Keratinocyte (primary cell): Measurements from ENCODE around the gene MRTFA. TPM values are rescaled to one million over a fixed set of nuclear protein-coding genes. Genes with fewer than 3 reads are reported as not detected.

Source experiments
- DNase-seq: peaks from one replicate; pipeline ENCODE4 v3.0.0-alpha.2; 2011; ENCODE audit warnings: low read depth, missing footprints, low spot score
- FAIRE-seq: peaks from 2 replicates; lab custom pipeline; 2011; peaks lifted over from hg19 to GRCh38; lab: Jason Lieb, UNC
- H2AFZ ChIP-seq: 2 replicates; pipeline ENCODE4 v1.6.0; 2012; ENCODE audit warnings: low read length, control low read depth, inconsistent platforms; ENCODE audit not compliant: control insufficient read depth
- H3K27ac ChIP-seq: 2 replicates; pipeline ENCODE4 v1.5.1; 2011; ENCODE audit warnings: low read length; ENCODE audit not compliant: control insufficient read depth, insufficient read depth
- H3K27me3 ChIP-seq: 3 replicates; pipeline ENCODE4 v1.6.0; 2011; ENCODE audit warnings: low read length; ENCODE audit not compliant: control insufficient read depth, insufficient read depth; ENCODE audit errors: extremely low read depth
- H3K36me3 ChIP-seq, 2 experiments: 2 replicates in 1 of 2; 3 replicates in 1 of 2; pipeline ENCODE4 v1.5.1; 2011; ENCODE audit warnings: low read length in 2 of 2, mild to moderate bottlenecking in 1 of 2; ENCODE audit not compliant: control insufficient read depth in 2 of 2, insufficient read depth in 2 of 2; ENCODE audit errors: extremely low read depth in 1 of 2
- H3K4me1 ChIP-seq: 3 replicates; pipeline ENCODE4 v1.5.1; 2011; ENCODE audit warnings: low read length; ENCODE audit not compliant: control insufficient read depth, insufficient read depth; ENCODE audit errors: extremely low read depth
- H3K4me2 ChIP-seq: 3 replicates; pipeline ENCODE4 v1.6.0; 2011; ENCODE audit warnings: low read depth, low read length; ENCODE audit not compliant: control insufficient read depth, insufficient read depth; ENCODE audit errors: extremely low read depth
- H3K4me3 ChIP-seq, 3 experiments: fragments of 200-600 bp in 1 of 3; sonication (generic) in 1 of 3; 2 replicates in 2 of 3; 3 replicates in 1 of 3; pipeline ENCODE4 v1.5.1; 2011 to 2016; ENCODE audit warnings: low read length in 3 of 3, mild to moderate bottlenecking in 3 of 3, control low read depth in 2 of 3, inconsistent platforms in 1 of 3, low read depth in 1 of 3, mixed read lengths in 1 of 3, mixed run types in 1 of 3, moderate library complexity in 1 of 3; ENCODE audit not compliant: control insufficient read depth in 2 of 3, insufficient read depth in 2 of 3; ENCODE audit errors: extremely low read depth in 1 of 3
- H3K79me2 ChIP-seq: 2 replicates; pipeline ENCODE4 v1.6.0; 2012; ENCODE audit warnings: low read length; ENCODE audit not compliant: control insufficient read depth, insufficient read depth
- H3K9ac ChIP-seq: 3 replicates; pipeline ENCODE4 v1.6.0; 2011; ENCODE audit warnings: low read length; ENCODE audit not compliant: control insufficient read depth, insufficient read depth; ENCODE audit errors: extremely low read depth
- H3K9me1 ChIP-seq: 3 replicates; pipeline ENCODE4 v1.6.0; 2011; ENCODE audit warnings: low read length; ENCODE audit not compliant: control insufficient read depth, insufficient read depth; ENCODE audit errors: extremely low read depth
- H3K9me3 ChIP-seq: 2 replicates; pipeline ENCODE4 v1.5.1; 2012; ENCODE audit warnings: low read depth, low read length; ENCODE audit not compliant: control insufficient read depth
- H4K20me1 ChIP-seq: 3 replicates; pipeline ENCODE4 v1.6.0; 2011; ENCODE audit warnings: low read length; ENCODE audit not compliant: control insufficient read depth, insufficient read depth; ENCODE audit errors: extremely low read depth
- EZH2 ChIP-seq: IDR thresholded peaks from one replicate; pipeline ENCODE4 v1.6.1; 2012; ENCODE audit warnings: inconsistent platforms, mild to moderate bottlenecking, low read length, moderate library complexity
- dilution Hi-C: fragments of 300-500 bp; cut with MboI; formaldehyde crosslinking; loops from one replicate; pipeline ENCODE4 v1.7.0; 2020; ENCODE audit warnings: low sequenced_read_pairs; ENCODE audit not compliant: extremely low pct_ligation_motif_present
- polyA plus RNA-seq, 5 experiments: library from polyadenylated mRNA; depleted of rRNA in 3 of 5; stranded (reverse) in 3 of 5; stranded (forward) in 1 of 5; unstranded in 1 of 5; fragments of >200 nt; gene quantifications; 1 replicate in 1 of 5; 2 replicates in 3 of 5; 3 replicates in 1 of 5; pipeline versions ENCODE4 v1.2.1 to v1.2.3, GENCODE V29; 2011 to 2012; ENCODE audit warnings: missing spikeins in 2 of 5, low read depth in 1 of 5, low replicate concordance in 1 of 5
- TF ChIP-seq, protein P1 (sequence below), 3 experiments: IDR thresholded peaks in 1 of 3; conservative IDR thresholded peaks in 1 of 3; optimal IDR thresholded peaks in 1 of 3; 2 replicates in 2 of 3; 3 replicates in 1 of 3; pipeline versions ENCODE3 to v1.5.1; 2011; ENCODE audit warnings: low read length in 3 of 3, mild to moderate bottlenecking in 3 of 3, moderate library complexity in 2 of 3, control low read depth in 1 of 3, inconsistent platforms in 1 of 3; ENCODE audit not compliant: insufficient read depth in 2 of 3; ENCODE audit errors: extremely low read depth in 1 of 3

MRTFA gene
- polyA plus RNA-seq, 1 donor (not counting 4 experiments of a cell fraction or from before 2014, with no cell fraction given), result 6.5 TPM

DNA sequence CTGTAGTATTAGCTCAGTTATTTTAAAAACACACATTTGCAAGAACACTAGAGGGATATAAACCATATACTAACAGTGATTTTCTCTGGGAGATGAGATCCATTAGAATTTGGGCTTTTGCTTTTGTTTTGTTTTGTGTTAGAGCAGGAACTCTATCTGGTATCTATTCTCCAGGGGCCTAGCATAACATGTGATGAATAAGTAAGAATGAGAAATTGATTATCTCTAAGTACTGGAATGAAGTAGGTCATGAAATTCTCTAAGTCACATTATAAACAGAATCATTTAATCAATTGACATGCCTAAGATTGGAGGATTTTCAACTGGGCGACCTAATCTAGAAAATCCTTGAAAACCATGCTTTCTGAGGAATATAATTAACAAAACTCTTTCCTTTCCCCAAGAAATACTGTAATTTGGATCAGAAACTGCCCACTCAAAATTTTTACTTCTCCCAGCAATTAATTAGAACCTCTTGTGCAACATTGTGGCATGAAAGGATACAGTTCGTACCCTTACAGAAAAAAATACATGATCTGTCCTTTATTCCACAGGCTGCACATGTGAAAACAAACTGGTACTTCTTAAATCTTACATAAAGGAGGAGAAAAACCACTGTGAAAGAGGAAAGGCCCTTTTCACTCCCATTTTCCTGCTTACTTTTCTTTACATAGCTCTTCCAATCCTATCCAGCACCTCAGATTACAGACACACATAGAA is 93.5 kb downstream of the MRTFA start:
- TF ChIP-seq, protein P1, sequence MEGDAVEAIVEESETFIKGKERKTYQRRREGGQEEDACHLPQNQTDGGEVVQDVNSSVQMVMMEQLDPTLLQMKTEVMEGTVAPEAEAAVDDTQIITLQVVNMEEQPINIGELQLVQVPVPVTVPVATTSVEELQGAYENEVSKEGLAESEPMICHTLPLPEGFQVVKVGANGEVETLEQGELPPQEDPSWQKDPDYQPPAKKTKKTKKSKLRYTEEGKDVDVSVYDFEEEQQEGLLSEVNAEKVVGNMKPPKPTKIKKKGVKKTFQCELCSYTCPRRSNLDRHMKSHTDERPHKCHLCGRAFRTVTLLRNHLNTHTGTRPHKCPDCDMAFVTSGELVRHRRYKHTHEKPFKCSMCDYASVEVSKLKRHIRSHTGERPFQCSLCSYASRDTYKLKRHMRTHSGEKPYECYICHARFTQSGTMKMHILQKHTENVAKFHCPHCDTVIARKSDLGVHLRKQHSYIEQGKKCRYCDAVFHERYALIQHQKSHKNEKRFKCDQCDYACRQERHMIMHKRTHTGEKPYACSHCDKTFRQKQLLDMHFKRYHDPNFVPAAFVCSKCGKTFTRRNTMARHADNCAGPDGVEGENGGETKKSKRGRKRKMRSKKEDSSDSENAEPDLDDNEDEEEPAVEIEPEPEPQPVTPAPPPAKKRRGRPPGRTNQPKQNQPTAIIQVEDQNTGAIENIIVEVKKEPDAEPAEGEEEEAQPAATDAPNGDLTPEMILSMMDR (optimal IDR thresholded peaks at IDR 0.05 in 1 of 3, IDR thresholded peaks at IDR 0.05 in 1 of 3, conservative IDR thresholded peaks at IDR 0.05 in 1 of 3; ENCODE audit: extremely low read depth in 1 of 3, insufficient read depth in 2 of 3, low read length in 3 of 3), result no peak
- TF ChIP-seq EZH2, result no peak
- Histone ChIP-seq H3K4me2 (no peak overlapping the region), H3K9ac (no peak overlapping the region), H3K79me2 (peaks cover 40% of the 10 kb centered on the region), H4K20me1 (no peaks in the 10 kb centered on the region), H3K9me1 (no peaks in the 10 kb centered on the region), H3K27ac (peak overlapping the region; percentile 25), H3K27me3 (no peaks in the 10 kb centered on the region), H3K4me1 (peaks cover 29% of the 10 kb centered on the region), H3K9me3 (no peaks in the 10 kb centered on the region), H3K4me3 (no peak overlapping the region), H2AFZ (no peak overlapping the region), H3K36me3 (peaks cover 0 to 2% of the 10 kb centered on the region in 2 experiments)
- FAIRE-seq (no peak), DNase-seq (no peak)
- dilution Hi-C loops, result loop anchor here (25.0 kb wide), 1 partner anchor 94 kb away; the partner anchor contains the start of gene MRTFA

GRCh38 chr22:40541300-40541699 is 95.2 kb downstream of the MRTFA start:
- peak overlapping the region; percentile 95 for H3K27ac ChIP-seq
- H3K4me2 ChIP-seq, result peak overlapping the region; percentile 87

More at GRCh38 chr22:40541300-40541699, 95.2 kb downstream of the MRTFA start:
- H3K9ac ChIP-seq, result peak overlapping the region; percentile 47
- H3K4me1 ChIP-seq, result peaks cover 29% of the 10 kb centered on the region
- FAIRE-seq, result peak; percentile 100
- TF ChIP-seq, protein P1 (optimal IDR thresholded peaks at IDR 0.05 in 1 of 3, IDR thresholded peaks at IDR 0.05 in 1 of 3, conservative IDR thresholded peaks at IDR 0.05 in 1 of 3; ENCODE audit: extremely low read depth in 1 of 3, insufficient read depth in 2 of 3, low read length in 3 of 3), result no peak
- TF ChIP-seq EZH2, result no peak
- H3K9me3 ChIP-seq, result no peaks in the 10 kb centered on the region
- H4K20me1 ChIP-seq, result no peaks in the 10 kb centered on the region
- peak overlapping the region in 1 of 3 experiments; percentile 32 for H3K4me3 ChIP-seq
- H3K9me1 ChIP-seq, result no peaks in the 10 kb centered on the region
- dilution Hi-C loops, result loop anchor here (25.0 kb wide), 1 partner anchor 96 kb away; the partner anchor contains the start of gene MRTFA
- no peak overlapping the region for H2AFZ ChIP-seq
- peak; percentile 97 for DNase-seq
- H3K79me2 ChIP-seq, result peaks cover 35% of the 10 kb centered on the region
- no peaks in the 10 kb centered on the region for H3K27me3 ChIP-seq
- no peaks in the 10 kb centered on the region for H3K36me3 ChIP-seq
